ENCODE measurements around the gene SBNO2. TPM values are rescaled to one million over a fixed set of nuclear protein-coding genes. Genes with fewer than 3 reads are reported as not detected.

Gene SBNO2
- total RNA-seq, 4 donors from 2014 or later, result 22.2 to 49.8 (median 30.9) TPM

DNA sequence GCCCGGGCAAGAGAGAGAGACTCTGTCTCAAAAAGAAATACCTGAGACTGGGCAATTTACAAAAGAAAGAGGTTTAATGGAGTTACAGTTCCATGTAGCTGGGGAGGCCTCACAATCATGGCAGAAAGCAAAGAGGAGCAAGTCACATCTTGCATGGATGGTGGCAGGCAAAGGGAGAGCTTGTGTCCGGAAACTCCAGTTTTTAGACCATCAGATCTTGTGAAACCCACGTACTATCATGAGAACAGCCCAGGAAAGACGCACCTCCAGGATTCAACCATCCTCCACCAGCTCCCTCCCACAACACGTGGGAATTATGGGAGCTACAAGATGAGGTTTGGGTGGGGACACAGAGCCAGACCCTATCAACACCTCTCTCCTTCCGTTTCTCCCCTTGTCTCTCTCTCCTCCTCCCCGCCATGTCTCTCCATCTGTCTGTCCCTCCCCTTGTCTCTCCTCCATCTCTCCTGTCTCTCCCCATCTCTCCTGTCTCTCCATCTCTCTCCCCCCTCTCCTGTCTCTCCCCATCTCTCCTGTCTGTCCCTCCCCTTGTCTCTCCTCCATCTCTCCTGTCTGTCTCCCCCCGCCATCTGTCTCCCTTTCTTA is 88.9 kb downstream of the SBNO2 start:
- intact Hi-C loops (cut with DNase I; ENCODE audit: low total_unique reads), result no loop called here
- peaks cover 0 to 13% of the 10 kb centered on the region in 2 donors for H3K4me1 ChIP-seq

DNA sequence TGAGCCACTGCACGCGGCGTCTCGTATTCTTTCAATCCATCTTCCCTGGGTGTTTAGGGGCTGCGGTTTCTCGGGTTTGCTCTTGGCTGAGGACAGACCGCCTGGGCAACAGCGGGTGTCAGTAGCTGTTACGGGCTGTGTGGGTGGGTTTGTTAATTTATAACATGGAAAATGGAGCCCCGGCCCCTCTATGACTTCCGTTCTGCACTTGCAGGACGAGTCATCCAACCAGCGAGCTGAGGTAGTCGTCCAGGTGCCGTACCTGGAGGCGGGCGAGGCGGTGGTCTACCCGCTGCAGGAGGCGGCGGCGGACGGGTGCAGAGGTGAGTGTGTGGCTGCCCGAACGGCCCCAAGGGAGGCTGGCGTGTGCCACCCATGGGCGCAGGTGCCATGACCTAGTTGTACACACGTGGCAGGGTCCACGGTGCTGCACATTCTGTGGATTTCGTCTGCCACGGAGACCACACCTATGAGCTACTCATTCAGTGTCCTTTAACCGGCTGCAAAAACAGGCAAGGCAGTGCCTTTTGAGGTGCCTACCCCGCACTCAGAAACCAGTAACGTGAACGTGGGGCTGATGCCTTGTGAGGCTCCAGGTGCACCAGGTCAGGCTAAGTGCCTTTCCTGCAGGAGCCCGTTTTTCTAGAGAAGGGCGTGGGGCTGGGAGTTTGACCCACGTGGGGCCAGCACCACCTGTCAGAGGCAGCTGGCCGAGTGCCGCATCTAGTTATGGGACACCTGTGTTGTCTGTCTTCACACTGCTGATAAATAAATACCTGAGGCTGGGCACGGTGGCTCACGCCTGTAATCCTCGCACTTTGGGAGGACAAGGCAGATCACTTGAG is 89.8 kb downstream of the SBNO2 start:
- ATAC-seq (no peak), DNase-seq (no peak)
- Histone ChIP-seq H3K4me1 (peaks cover 0 to 13% of the 10 kb centered on the region in 2 donors), H3K4me3 (no peak overlapping the region), H3K36me3 (peaks cover 0 to 15% of the 10 kb centered on the region in 2 donors), H3K27me3 (peaks cover 5 to 17% (median 10%) of the 10 kb centered on the region in 3 donors), H3K27ac (no peak overlapping the region), H3K9me3 (no peaks in the 10 kb centered on the region)
- TF ChIP-seq, protein P1, sequence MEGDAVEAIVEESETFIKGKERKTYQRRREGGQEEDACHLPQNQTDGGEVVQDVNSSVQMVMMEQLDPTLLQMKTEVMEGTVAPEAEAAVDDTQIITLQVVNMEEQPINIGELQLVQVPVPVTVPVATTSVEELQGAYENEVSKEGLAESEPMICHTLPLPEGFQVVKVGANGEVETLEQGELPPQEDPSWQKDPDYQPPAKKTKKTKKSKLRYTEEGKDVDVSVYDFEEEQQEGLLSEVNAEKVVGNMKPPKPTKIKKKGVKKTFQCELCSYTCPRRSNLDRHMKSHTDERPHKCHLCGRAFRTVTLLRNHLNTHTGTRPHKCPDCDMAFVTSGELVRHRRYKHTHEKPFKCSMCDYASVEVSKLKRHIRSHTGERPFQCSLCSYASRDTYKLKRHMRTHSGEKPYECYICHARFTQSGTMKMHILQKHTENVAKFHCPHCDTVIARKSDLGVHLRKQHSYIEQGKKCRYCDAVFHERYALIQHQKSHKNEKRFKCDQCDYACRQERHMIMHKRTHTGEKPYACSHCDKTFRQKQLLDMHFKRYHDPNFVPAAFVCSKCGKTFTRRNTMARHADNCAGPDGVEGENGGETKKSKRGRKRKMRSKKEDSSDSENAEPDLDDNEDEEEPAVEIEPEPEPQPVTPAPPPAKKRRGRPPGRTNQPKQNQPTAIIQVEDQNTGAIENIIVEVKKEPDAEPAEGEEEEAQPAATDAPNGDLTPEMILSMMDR (IDR thresholded peaks at IDR 0.05 in 4 of 5, conservative IDR thresholded peaks at IDR 0.05 in 1 of 5), result no peak
- no peak for TF ChIP-seq POLR2A (IDR thresholded peaks at IDR 0.05)
- intact Hi-C loops (cut with DNase I; ENCODE audit: low total_unique reads) (no loop called here), in situ Hi-C loops (cut with MboI; ENCODE audit: low sequenced_read_pairs in 4 of 4) (no loop called here)

More for the DNA sequence above, 88.9 kb downstream of the SBNO2 start:
- peaks cover 5 to 17% (median 10%) of the 10 kb centered on the region in 3 donors for H3K27me3 ChIP-seq
- TF ChIP-seq POLR2A (IDR thresholded peaks at IDR 0.05), result no peak
- H3K9me3 ChIP-seq, result no peaks in the 10 kb centered on the region
- no peak overlapping the region for H3K27ac ChIP-seq
- in situ Hi-C loops (cut with MboI; ENCODE audit: low sequenced_read_pairs in 4 of 4), result no loop called here
- peaks cover 0 to 24% of the 10 kb centered on the region in 2 donors for H3K36me3 ChIP-seq
- DNase-seq (no peak), ATAC-seq (no peak)
- no peak overlapping the region for H3K4me3 ChIP-seq

DNA sequence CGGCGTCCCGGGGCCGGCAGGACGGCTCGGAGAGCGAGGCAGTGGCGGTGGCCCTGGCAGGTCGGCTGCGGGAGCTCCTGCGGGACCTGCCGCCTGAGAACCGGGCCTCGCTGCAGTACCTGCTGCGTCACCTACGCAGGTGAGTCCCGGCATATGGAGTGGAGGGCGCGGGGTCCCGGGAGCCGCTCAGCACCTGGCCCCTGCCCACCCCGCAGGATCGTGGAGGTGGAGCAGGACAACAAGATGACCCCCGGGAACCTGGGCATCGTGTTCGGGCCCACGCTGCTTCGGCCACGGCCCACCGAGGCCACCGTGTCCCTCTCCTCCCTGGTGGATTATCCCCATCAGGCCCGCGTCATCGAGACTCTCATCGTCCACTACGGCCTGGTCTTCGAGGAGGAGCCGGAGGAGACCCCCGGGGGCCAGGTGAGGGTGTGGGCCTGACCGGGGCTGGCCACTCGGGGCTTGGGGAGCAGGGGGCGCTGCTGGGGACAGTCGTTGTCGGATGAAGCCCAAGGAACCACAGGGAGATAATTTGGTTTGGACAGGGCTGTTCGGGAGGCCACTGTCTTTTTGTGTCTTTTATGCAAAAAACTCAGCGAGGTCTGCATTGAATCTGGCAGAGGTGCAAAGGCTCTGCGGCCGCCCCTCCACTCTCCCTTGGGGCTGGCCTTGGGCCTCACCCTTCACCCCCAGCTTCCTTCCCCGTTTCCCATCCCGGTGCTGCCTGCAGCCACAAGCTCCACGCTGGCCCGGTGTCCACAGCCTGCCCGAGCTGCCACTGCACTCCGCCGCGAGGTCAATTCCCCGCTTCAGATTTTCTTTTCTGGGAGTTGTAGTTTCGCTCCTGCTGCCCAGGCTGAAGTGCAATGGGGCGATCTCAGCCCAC is 90.9 kb downstream of the SBNO2 start:
- H3K27ac ChIP-seq, result no peak overlapping the region
- no peak for DNase-seq
- no peaks in the 10 kb centered on the region for H3K9me3 ChIP-seq
- TF ChIP-seq POLR2A (IDR thresholded peaks at IDR 0.05), result no peak
- TF ChIP-seq, protein P1 (IDR thresholded peaks at IDR 0.05 in 4 of 5, conservative IDR thresholded peaks at IDR 0.05 in 1 of 5), result no peak
- H3K36me3 ChIP-seq, result peaks cover 0 to 4% of the 10 kb centered on the region in 2 donors
- H3K4me3 ChIP-seq, result peak overlapping the region in 1 of 4 donors; percentile 31
- in situ Hi-C loops (cut with MboI; ENCODE audit: low sequenced_read_pairs in 4 of 4) (no loop called here), intact Hi-C loops (cut with DNase I; ENCODE audit: low total_unique reads) (no loop called here)
- H3K27me3 ChIP-seq, result peaks cover 5 to 17% (median 10%) of the 10 kb centered on the region in 3 donors
- peaks cover 0 to 5% of the 10 kb centered on the region in 2 donors for H3K4me1 ChIP-seq
- no peak for ATAC-seq

DNA sequence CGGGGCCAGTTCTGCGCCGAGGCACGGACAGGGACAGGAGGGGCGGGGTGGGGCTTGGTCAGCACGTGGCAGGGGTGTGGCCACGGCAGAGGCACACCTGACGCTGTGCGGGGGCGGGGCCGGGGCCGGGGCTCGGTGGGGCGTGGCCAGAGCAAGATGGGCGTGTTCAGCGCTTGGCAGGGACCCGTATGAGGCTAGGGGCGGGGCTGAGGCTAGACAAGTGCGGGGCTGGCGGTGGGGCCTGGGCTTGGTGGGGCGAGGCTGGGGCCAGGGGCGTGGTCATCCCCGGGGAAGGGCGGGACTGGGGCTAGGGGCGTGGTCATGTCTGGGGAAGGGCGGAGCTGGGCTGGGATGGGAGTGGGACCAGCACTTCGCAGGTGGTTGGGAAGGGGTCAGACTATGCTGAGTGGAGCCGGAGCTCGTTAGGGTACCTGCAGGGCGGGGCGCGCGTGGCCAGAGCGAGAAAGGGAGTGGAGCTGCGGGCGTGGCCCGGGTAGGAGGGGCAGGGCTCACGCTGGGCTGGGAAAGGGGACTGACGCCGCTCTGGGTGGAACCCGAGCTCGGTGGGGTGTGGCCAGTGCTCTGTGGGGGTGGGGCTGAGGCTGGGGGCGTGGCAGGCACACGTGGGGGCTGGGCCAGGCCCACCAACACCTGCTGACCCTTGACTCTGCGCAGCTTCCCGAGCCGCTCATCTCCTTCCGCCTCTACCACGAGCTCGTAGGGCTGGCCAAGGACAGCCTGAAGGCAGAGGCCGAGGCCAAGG is 91.7 kb downstream of the SBNO2 start:
- Histone ChIP-seq H3K27ac (no peak overlapping the region), H3K4me3 (peak overlapping the region in 2 of 4 donors; percentile 21 to 31), H3K9me3 (no peaks in the 10 kb centered on the region), H3K27me3 (peaks cover 5 to 17% (median 10%) of the 10 kb centered on the region in 3 donors), H3K4me1 (no peaks in the 10 kb centered on the region), H3K36me3 (no peaks in the 10 kb centered on the region)
- ATAC-seq, result peak; percentile 31 to 43
- peak in 1 of 2 donors; percentile 50 for DNase-seq
- in situ Hi-C loops (cut with MboI; ENCODE audit: low sequenced_read_pairs in 4 of 4) (no loop called here), intact Hi-C loops (cut with DNase I; ENCODE audit: low total_unique reads) (no loop called here)
- TF ChIP-seq POLR2A (IDR thresholded peaks at IDR 0.05), result no peak
- TF ChIP-seq, protein P1 (IDR thresholded peaks at IDR 0.05 in 4 of 5, conservative IDR thresholded peaks at IDR 0.05 in 1 of 5), result no peak
